Measurements from ENCODE around the gene JARID2.

DNA sequence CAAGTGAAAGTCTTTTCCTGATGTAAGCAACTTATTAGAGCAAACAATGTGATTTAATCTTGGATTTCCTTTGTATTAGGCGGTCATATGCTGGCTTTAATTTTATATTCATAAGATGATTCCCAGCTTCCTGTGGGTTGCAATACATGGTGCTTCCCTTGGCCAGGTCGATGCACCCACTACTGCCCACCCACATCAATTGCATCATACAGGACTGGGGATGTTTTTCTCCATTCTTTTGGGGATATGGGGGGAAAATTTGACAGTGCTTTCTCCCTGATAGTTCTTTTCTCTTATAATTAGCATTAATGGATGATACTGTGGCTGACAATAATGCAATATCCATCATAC lies 187.6 kb downstream of the JARID2 start:
- TF ChIP-seq POLR2AphosphoS5 (IDR thresholded peaks at IDR 0.05; ENCODE audit: low read depth, low read length), result no peak
- no peak for TF ChIP-seq TAF1 (IDR thresholded peaks at IDR 0.05; ENCODE audit: borderline replicate concordance, insufficient read depth, low read length)
- no peak for TF ChIP-seq FOXP2 (optimal IDR thresholded peaks at IDR 0.05; ENCODE audit: borderline replicate concordance, extremely low read depth, extremely low read length, insufficient read depth)
- TF ChIP-seq, protein P1, sequence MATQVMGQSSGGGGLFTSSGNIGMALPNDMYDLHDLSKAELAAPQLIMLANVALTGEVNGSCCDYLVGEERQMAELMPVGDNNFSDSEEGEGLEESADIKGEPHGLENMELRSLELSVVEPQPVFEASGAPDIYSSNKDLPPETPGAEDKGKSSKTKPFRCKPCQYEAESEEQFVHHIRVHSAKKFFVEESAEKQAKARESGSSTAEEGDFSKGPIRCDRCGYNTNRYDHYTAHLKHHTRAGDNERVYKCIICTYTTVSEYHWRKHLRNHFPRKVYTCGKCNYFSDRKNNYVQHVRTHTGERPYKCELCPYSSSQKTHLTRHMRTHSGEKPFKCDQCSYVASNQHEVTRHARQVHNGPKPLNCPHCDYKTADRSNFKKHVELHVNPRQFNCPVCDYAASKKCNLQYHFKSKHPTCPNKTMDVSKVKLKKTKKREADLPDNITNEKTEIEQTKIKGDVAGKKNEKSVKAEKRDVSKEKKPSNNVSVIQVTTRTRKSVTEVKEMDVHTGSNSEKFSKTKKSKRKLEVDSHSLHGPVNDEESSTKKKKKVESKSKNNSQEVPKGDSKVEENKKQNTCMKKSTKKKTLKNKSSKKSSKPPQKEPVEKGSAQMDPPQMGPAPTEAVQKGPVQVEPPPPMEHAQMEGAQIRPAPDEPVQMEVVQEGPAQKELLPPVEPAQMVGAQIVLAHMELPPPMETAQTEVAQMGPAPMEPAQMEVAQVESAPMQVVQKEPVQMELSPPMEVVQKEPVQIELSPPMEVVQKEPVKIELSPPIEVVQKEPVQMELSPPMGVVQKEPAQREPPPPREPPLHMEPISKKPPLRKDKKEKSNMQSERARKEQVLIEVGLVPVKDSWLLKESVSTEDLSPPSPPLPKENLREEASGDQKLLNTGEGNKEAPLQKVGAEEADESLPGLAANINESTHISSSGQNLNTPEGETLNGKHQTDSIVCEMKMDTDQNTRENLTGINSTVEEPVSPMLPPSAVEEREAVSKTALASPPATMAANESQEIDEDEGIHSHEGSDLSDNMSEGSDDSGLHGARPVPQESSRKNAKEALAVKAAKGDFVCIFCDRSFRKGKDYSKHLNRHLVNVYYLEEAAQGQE (IDR thresholded peaks at IDR 0.05; ENCODE audit: insufficient read depth in 1 of 2, low read depth in 2 of 2, low read length in 2 of 2), result no peak
